GM21447 (cell line): Measurements from ENCODE around the gene LRIG1.

ENCODE experiments used
- ATAC-seq: cut with Tn5 transposase; IDR thresholded peaks from one replicate; pipeline ENCODE4 v1.9.1; 2021; ENCODE audit not compliant: unreplicated experiment

LRIG1 gene

DNA sequence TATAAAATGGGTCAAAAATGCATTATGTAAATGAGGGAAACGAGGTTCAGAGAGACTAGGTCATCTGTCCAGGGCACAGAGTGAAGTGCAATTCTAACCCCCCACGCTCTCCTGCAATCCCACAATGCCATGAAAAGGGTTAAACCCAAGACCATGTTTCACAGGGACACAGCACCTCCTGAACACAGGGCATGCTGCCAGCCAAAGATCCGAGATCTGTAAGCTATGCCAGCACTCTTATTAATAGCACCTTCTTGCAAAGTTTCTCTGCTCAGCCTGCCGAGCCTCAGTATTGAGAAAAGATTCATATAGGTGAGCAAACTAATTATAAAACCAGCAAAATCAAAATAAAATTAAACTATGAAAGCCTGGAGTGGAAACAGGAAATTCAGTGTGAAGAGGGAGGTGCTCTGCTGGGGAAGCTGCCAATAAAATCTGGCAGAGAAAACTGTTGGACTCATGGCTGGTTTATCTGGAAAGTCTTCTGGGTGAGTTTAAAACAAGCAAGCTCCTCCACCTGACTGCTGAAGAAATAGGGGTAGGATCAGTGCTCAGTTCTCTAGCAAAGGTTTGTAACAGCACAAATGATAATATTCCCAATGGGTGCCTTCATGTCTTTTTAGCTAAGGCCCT is 50.3 kb downstream of the LRIG1 start:
- no peak for ATAC-seq

DNA sequence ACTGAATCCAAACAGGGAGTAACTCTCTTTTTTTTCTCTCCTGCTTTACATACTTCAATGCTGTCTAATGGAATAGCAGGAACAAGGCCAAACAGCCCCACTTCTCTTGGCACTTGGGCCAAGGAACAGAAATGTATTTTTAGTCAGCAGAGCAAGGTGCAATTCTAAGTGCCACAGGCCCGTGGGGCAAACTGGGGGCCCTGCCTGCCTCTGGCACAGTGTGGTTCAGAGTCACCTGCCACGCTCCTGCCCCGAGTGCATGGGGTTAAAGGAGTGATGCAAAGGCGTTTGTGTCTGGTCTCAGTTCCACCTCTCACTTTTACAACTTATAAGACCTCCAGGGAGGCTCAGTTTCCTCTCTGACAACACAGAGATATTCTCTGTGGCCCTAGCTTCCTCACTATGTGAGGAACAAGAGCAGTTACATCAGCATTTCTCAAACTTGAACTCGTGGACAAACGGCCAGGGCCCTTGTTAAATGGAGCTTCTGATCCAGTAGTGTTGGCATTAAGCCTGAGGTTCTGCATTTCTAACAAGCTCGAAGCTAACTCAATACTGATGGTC is 51.3 kb downstream of the LRIG1 start:
- peak; percentile 78 for ATAC-seq

DNA sequence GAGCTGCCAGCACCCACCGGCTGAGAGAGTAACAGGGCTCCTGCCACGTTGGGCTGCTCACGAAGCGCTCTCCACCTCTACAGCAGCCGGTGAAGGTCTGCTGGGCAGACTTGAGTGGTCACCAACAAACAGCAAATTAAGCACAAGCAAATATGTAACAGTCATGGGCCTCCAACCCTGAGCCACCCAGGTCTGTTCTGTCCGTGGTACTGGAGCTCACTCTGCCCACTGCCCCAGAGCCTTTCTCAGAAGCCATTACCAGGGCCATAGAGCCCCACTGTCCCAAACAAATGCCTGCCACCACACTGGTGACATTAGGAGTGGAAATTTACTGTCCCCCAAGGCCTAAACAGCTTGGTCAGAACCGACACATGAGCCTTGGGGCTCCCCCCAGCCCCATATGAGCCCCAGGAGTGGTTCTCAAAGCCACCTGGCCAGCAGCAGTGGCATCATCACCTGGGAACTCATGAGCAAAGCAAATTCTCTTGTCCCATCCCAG is 56.6 kb downstream of the LRIG1 start:
- no peak for ATAC-seq

DNA sequence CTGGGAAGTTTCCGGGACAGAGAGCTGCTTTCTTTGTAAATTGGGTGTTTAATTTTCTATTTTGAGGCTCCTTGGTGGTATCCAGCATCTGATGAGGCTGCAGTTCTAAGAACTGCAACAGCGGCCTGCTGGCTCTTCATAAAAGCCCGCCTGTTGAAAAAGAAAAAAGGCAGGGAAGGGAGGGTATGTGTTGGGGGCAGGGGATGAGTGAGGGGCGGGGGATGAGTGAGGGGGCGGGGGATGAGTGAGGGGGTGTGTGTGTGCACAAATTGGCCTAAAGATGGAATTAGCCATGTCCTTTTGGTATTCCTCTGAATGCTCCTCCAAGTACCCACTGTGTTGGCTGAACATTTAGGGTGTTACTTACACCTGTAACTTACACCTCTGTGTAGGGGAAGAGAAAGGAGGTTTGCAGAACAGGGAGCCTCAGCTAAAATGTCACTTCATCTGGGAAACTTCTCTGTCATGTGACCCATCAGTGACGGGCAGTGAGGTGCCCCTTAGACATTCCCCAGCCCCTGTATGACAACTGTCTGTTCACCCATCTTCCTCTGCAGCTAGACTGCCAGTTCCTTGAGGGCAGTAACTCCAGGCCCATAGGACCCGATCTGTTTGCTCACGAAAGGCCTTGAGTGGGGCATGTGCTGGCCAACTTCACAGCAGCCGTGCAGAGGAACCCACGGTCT is 57.6 kb downstream of the LRIG1 start:
- ATAC-seq = no peak

DNA sequence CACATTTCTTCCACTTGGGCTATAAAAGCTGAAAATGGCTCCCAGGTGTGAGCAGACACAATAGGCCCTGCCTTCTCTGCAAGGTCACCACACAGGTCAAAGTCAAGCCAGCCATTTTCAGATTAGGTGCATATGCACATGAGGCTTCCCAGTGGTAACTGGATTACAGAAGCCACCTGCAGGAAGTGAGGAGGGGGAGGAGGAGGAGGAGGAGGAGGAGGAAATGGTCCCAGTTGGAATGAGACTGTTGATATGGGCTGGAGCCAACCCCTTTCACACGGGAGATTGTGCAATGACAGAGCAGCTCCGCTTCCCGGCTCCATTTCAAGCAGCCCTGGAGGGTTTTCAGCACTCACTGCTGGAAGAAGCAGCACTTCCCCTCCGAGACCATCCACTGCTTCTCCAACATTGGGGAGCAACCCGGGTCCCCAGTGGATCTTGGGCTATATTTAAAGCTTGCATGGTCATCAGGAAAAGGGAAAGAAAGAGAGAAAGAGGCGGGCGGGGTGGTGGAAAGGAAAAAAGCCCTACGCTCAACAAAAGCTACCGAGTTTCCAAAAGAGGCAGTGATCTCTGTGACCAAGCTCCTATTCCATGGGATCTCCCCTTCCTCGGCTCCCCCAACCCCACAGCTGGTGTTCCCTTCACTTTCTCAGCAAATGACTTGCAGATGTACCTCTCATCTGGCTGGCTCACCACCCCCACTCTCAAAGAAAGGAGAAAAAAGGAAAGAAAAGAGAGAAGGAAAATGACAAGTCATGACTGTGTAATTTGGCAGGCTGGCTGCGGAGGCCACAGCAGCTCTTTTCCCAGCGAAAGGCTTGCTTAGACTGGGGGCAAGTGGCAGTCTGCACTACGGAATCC is 58.3 kb downstream of the LRIG1 start:
- no peak for ATAC-seq

DNA sequence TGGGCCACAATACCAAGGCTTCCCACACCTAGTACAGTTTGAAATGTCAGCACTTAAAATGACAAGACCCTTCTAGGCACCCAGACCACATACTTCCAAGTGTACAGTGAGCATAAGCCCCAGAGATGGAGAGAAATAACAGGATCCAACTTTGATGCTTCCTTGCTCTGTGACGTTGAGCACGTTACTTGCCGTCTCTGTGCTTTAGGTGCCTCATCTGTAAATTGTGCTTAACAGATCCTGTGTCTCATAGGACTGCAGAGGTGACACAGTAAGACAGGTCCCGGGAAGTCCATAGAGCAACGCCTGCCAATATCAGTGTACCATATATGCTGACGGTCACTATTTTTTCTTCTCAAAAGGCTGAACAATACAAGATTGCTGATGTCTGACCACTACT is 59.1 kb downstream of the LRIG1 start:
- ATAC-seq = no peak

DNA sequence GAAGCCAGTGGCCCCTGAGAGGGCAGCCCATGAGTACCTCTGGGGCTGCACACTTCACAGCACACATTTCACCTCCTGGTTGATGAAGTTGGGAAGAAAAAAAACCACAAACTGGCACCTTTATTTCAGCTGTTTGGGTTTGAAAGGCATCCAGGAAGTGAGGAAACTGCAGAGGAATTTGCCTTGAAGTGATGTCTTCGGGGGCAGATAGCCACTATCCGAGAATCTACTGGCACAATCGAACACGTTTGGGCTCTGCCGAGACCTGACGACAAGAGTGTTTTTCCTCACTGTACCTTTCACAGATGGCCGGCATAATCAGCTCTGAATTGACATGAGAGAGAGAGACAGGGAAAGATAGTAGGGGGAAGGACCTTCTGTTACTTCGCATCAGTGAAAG is 59.7 kb downstream of the LRIG1 start:
- no peak for ATAC-seq

DNA sequence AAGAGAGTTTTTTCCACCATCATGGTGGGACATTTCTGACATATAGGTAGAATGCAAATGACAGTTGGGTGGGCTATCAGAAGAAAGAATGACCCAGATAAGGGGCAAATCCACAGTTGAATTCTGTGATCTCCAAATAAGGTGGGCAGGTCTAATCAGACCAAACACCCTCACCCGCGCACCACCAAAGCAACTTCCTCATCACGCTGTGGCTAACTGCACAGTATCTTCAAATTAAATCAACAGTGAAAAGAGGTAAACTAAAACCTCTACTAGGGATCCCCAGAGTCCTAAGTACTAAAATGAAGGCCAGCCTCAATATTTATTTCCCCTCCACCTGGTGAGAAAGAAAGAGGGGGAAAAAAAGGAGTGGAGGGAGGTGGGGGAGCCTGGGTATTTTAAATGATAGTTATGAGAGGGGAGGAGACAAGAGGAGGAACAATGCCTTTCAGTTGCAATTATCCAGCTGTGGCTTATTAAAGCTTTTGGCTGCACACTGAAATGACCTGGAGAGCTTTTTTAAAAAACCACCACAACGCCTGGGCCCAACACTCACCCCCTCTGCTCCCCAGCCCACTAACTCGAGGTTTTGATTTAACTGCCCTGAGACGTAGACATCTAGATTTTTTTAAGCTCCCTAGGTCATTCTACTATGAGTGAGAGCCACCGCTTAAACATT is 61.0 kb downstream of the LRIG1 start:
- no peak for ATAC-seq

DNA sequence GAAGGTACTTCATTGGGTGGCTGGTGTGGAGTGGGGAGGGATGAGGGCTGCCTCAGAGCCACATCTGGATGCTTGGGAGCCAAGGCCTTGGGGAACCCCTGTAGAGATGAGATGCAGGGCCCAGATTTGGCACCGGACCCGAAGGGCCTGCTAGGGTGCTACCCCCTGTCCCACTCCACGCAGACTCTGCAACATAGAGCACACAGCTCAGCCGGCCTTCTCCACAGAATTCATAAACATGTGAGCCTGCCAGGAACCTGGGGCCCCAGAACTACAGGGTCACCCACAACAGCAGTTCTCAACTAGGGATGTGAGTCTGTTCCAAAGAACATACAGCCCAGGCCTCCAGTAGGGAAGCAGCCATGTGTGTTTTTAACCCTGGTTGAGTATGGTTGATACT is 62.8 kb downstream of the LRIG1 start:
- no peak for ATAC-seq

DNA sequence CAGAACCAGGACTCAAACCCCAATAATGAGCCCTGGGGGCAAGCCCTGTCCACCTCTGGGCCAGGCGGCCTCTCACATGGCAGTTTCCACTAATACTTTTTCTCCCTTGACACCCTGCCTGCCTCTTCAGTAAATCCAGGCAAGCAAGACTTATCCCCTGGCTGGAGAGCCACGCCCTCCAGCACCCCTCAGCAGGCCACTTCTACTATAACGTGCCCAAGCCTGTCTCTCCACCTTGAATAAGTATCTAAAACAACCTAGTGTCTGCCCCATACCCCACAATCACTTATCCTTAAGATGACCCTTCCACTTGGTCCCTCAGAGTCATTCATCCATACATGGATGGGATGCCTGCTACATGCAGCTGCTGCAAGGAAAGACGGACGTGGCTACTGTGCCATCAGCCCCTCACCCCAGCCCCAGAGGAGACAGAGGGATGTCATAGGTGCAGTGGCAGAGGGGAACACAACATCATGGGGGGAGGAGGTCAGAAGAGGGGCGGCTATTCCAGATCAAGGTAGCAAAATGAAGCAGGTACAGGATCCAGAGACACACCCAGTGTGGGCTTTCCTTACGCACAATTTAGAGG is 63.4 kb downstream of the LRIG1 start:
- ATAC-seq = no peak

DNA sequence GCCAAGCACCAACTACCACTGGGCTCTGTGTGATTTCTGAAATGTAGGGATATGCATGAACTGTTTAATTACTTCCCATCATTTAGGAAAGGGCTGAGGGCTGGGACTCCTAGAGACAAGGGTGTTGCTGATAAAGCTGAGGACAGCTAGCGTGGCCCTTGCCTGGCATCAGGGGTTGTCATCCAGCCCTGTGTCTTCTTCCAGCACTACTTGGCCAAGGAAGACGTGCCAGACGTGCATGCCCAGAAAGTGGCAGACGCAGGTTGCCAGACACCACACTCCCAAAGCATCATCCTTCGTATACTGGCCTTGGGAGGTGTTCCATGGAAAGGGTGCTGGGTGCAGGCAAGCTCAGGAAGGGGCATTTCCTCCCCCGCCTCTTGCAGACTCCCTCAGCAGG is 64.8 kb downstream of the LRIG1 start:
- no peak for ATAC-seq

DNA sequence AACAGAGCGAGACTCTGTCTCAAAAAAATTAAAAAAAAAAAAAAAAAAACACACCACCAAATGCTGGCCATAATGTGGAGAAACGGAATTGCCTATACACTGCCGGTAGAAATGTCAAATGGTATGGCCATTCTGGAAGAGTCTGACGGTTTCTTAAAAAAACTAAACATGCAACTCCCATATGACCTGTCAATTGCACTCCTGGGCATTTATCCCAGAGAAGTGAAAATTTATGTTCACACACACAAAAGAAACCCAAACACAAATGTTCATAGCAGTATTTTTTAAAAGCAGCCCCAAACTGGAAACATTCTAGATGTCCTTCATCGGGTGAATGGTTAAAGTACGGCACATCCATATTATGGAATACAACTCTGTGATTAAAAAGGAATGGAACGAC is 66.1 kb downstream of the LRIG1 start:
- ATAC-seq = no peak

DNA sequence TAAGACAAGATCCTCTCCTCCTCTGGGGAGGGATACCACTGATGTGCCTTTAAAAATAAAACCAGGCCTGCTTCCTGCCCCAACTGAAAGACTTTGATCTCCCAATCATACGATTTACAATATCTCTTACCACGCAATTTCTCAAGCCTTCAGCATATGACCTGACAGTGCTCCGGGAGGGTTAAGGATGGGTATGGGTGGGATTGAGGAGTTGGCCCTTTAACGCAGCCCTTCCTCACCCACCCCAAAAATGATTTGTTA is 67.4 kb downstream of the LRIG1 start:
- ATAC-seq = no peak

DNA sequence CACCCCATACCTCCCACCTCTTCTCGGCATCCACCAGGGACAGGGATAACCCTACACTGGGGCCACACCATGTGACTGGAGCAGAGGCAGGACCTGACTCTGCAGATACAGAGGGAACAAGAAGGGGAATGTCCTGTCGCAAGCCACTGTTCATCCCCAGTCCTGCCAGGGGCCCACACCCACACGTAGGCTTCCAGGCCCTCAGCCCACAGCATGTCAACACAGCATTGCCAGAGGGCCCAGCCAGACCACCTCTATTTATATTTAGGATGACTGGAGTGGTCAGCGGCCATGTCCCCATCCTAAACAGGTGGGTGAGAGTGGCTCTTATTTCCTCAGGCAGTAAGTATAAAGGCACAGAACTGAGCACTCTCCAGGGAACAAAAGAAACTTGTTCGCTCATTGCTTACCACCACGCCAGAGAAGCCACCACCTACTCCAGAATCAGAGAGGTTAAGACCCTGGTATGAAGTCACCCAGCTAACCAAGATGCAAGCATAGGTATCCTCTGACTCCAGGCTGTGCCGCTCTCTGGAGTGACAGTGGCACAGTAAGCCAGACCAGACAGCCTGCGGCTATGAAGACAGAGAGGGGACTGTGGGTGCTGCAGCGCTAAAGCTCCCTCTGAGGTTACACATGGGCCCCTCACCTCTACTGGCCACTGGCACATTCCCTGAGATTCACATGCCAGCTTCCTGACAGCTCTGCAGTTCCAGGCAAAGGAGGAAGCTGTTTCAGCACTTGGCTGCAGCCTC is 67.9 kb downstream of the LRIG1 start:
- no peak for ATAC-seq

DNA sequence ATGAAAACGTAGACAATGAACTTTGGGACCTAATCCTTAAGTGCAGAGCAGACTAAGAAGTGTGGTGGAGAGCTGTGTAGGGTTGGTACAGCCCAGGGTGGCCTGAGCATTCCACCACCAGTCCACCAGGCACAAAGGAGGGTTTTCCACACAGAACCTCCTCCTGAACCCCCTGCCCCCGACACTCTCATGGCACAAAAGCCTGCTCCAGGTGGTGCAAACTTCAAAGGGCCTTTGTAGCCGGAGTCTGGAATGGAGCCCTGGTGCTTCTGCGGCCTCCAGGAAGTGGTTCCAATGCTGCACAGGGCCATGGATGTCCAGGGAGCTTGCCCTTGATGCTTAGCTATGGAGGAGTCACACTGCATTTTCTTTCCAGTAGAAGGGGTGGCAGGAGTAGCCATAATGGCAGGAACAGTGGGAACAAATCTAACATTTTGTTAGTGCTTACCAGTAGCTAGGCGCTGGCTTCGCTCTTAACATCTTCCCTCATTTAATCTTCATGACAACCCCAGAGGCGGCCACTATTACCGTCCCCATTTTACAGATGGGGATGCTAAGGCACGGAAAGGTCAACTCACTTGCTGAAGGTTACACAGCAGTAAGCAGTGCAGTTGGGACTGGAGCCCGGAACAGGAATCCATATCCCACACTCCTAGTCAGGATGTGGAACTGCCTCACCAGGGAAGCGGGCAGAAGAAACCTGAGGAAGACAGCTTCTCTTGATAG is 68.6 kb downstream of the LRIG1 start:
- ATAC-seq = no peak

DNA sequence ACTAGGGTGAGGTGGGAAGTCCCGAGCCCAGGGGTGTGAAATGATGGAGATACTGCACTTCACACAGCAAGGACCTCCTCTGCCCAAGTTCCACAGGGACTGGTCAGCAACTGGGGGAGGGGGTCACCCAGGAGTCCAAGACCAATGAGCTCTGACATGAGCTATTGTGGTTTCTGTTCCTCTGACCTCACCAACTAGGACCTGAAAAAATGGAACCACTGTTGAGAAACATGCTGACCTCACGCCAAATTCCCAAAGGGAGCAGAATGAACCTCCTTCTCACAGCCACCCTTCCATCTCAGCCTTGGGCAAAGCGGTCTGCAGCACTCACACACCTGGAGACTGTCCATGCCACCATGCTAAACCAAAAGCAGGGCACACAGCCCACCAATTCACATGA is 69.3 kb downstream of the LRIG1 start:
- no peak for ATAC-seq

DNA sequence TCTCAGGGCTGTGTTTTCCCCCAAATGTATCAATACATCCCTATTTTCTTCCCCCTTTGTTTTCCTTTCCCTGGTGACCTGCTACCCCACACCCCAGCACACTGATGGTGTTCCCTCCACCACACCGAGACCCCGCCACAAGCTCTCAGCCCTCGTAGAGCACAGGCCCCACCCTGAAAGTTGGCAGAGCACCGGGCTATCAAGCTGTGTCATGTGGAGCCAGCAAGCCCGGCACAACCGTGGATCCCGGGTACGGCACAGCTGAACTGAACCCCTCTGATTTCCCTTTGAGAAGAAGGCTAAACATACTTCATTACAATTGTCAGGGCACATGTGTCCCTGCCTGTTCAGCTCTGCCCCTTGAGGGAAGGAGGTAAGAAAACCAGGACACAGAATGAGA is 69.9 kb downstream of the LRIG1 start:
- no peak for ATAC-seq

DNA sequence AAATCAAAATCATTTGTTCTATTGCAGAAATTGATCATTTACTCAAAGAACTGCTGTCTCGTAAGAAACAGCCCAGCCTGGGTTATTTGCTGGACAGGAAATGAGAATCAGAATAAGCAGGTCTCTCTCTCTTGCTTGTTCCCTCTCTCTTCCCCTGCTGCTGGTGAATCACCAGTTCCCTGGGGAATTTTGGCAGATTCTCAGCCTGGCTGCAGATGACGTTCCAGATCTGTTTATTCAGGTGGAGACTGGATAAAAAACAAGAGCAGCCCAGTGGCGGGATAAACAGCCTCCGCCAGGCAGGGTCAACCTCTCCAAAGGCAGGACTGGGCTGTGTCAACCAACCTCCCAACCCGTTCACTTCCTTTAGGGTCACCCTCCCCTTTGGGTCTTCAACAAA is 72.1 kb downstream of the LRIG1 start:
- ATAC-seq = no peak

DNA sequence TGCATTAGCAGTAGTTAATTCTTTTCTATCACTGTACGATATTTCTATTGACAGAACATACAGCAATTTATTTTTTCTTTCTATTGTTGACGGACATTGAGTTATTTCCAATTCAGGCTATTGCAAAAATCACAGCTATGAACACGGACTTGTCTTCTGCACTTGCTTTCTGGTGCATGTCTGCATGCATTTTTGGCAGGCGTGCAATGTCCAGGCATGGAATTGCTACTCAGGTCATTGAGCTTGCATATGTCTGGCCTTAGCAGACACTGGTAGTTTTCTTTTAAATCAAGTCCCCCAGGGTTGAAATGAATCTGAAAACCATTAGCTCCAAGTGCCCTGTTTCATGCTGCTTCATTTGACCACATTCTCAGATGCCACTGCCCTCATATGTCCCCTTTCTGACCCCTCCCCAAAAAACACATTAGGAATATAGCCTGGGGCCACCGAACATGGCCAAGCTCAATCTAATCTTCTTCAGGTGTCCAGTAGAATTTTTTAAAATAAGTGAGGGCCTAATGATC is 72.8 kb downstream of the LRIG1 start:
- no peak for ATAC-seq
